Pancreas (tissue), 10 donors: Measurements from ENCODE around the gene CD38. TPM values are rescaled to one million over a fixed set of nuclear protein-coding genes. Genes with fewer than 3 reads are reported as not detected.

Source experiments
- ATAC-seq, 4 donors: fragments of 200-7000 bp; cut with Tn5 transposase; one replicate each; pipeline versions ENCODE4 v1.8.0 to v1.9.1; 2020; ENCODE audit warnings: mild to moderate bottlenecking in 4 of 4, moderate library complexity in 4 of 4
- DNase-seq, 6 donors: peaks; one replicate each; pipeline ENCODE4 v3.0.0-alpha.2; 2020
- FAIRE-seq: peaks from 2 replicates; lab custom pipeline; 2012; peaks lifted over from hg19 to GRCh38; lab: Jason Lieb, UNC
- H3K27ac ChIP-seq, 4 donors: fragments of 200-600 bp; sonication (generic); 1 replicate in 3 of 4; 2 replicates in 1 of 4; pipeline versions ENCODE4 v1.5.0 to v1.8.0; 2020
- H3K27me3 ChIP-seq, 4 donors: fragments of 200-600 bp; one replicate each; pipeline ENCODE4 v1.8.0; 2021
- H3K36me3 ChIP-seq, 3 donors: fragments of 200-600 bp; sonication (generic) in 1 of 3; one replicate each; pipeline versions ENCODE4 v1.5.0 to v1.8.0; 2020 to 2021
- H3K4me1 ChIP-seq, 3 donors: fragments of 200-600 bp; one replicate each; pipeline ENCODE4 v1.8.0; 2021
- H3K4me3 ChIP-seq, 4 donors: fragments of 200-600 bp; sonication (generic) in 2 of 4; one replicate each; pipeline versions ENCODE4 v1.5.0 to v1.8.0; 2020 to 2021
- H3K9me3 ChIP-seq, 4 donors: fragments of 200-600 bp; one replicate each; pipeline ENCODE4 v1.8.0; 2021
- CTCF ChIP-seq, 4 donors: fragments of 200-600 bp; sonication (generic) in 3 of 4; IDR thresholded peaks; one replicate each; pipeline versions ENCODE4 v1.5.0 to v1.8.0; 2021; ENCODE audit warnings: antibody characterized with exemption in 4 of 4
- WGBS, 2 donors: extraction: QIAGEN DNeasy Blood & Tissue Kit; methylation state at CpG; one replicate each; pipeline ENCODE4 v1.1.7; 2013; 5-methylcytosine and 5-hydroxymethylcytosine counted together
- intact Hi-C, 3 donors: fragments of 100-400 bp; cut with DNase I; formaldehyde crosslinking; loops; one replicate each; pipeline versions ENCODE4 v1.11.1 to v1.14.2; 2022
- polyA plus RNA-seq, 2 donors: library from polyadenylated mRNA; stranded (reverse); fragments of 200-250 nt; gene quantifications; one replicate each; pipeline ENCODE4 v1.2.3, GENCODE V29; 2013
- total RNA-seq, 6 donors: library from RNA; stranded (reverse); fragmentation: NEBNext Ultra II Directional in 4 of 6; extraction: Animal tissue kit (Norgen Biotek cat#: 25700) in 4 of 6; gene quantifications; one replicate each; pipeline versions ENCODE4 v1.2.1 to v1.2.4, GENCODE V29; 2021 to 2023
- donor health status: healthy with polysubstance abuse.
- donor health status: DM: no; HTN: no; CAD: no; lungs with moderate emphysema.
- donor health status: DM: no; HTN: no; CAD: no.
- donor health status: control.
- donor health status: control.
- donor health status: Bipolar disorder and iron deficiency.
- donor health status: DM: yes; HTN: yes; CAD: no.
- donor health status: DM: no; HTN: no; CAD: no.
- donor health status: DM: no; HTN: no; CAD: no.
- donor health status: DM: yes; HTN: yes; CAD: no.

CD38 gene
- total and polyA plus RNA-seq, 8 donors = 0.12 to 1.6 (median 0.44) TPM

GRCh38 chr4:15792974-15793373 lies 14.8 kb downstream of the CD38 start:
- no peak for FAIRE-seq
- ATAC-seq = no peak
- no peak overlapping the region for H3K27ac ChIP-seq
- H3K4me3 ChIP-seq = no peak overlapping the region
- DNase-seq = no peak
- WGBS, 2 donors = 13 to 30% methylated on average over 2 of the region's 2 CpGs
- no peak for TF ChIP-seq CTCF (IDR thresholded peaks at IDR 0.05)
- H3K36me3 ChIP-seq = no peaks in the 10 kb centered on the region
- intact Hi-C loops = no loop called here
- H3K9me3 ChIP-seq = no peaks in the 10 kb centered on the region
- H3K27me3 ChIP-seq = peaks cover 0 to 7% (median 0%) of the 10 kb centered on the region in 4 donors
- H3K4me1 ChIP-seq = no peaks in the 10 kb centered on the region

DNA sequence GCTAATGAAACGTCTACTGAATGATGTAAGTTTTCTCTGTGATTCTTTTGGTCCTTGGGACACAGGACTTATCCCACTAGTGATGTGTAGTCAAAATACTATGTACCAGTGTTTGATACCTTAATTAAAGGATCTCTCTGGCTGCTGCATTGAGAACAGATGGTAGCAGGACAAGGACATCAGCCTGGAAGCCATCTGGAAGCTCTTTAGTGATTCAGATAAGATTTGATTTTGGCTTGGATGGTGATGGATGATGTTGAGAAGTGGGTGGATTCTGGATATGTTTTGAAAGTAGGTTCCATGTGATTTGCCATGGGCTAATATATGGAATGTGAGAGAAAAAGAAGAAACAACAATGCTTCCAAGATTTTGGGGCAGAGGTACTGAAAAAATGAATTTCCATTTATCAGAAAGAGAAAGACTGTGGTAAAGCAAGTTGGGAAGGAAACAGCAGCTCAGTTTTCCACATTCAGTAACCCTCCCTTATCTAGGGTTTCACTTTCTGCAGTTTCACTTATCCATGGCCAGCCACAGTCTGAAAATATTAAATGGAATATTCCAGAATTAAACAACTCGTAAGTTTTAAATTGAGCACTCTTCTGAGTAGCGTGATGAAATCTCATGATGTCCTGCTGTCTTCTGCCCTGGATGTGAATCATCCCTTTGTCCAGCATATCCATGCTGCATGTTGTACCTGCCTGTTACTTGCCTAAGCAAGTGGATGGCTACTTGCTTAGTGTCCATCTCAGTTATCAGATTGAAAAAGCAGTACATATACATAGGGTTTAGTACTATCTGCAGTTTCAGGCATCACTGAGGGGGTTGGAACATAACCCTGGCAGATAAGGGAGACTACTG lies 15.6 kb downstream of the CD38 start:
- Histone ChIP-seq H3K27ac (no peak overlapping the region), H3K9me3 (no peaks in the 10 kb centered on the region), H3K36me3 (no peaks in the 10 kb centered on the region), H3K4me1 (no peaks in the 10 kb centered on the region), H3K4me3 (no peak overlapping the region), H3K27me3 (peaks cover 0 to 7% (median 0%) of the 10 kb centered on the region in 4 donors)
- TF ChIP-seq CTCF (IDR thresholded peaks at IDR 0.05) = no peak
- WGBS, 2 donors = 60 to 73% methylated on average over 3 of the region's 3 CpGs
- intact Hi-C loops = no loop called here
- no peak for FAIRE-seq
- ATAC-seq = no peak
- no peak for DNase-seq

DNA sequence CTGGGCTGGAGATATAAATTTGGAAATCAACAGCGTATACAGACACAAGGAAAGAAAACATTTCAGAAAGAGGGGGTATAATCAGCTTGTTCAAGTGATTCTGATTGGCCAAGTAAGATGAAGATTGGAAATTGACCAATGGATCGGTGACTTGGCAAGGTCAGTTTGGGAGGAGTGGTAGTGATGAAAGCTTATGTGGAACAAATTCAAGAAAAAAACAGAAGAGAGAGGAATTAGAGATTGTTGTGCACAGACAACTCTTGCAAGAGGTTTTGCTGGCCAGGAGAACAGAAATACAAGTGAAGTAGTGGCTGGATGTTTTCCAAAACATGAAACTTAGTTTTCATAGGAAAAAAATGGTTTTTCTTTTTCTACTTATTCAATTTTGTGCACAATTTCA lies 16.3 kb downstream of the CD38 start:
- H3K27me3 ChIP-seq = peaks cover 0 to 7% (median 0%) of the 10 kb centered on the region in 4 donors
- no peaks in the 10 kb centered on the region for H3K36me3 ChIP-seq
- no peak for FAIRE-seq
- 76% methylated on average over 2 of the region's 2 CpGs for WGBS, 2 donors
- H3K4me3 ChIP-seq = no peak overlapping the region
- H3K27ac ChIP-seq = no peak overlapping the region
- DNase-seq = no peak
- ATAC-seq = no peak
- intact Hi-C loops = no loop called here
- TF ChIP-seq CTCF (IDR thresholded peaks at IDR 0.05) = no peak
- H3K9me3 ChIP-seq = no peaks in the 10 kb centered on the region
- H3K4me1 ChIP-seq = no peaks in the 10 kb centered on the region

GRCh38 chr4:15794905-15795304 lies 16.8 kb downstream of the CD38 start:
- no peaks in the 10 kb centered on the region for H3K9me3 ChIP-seq
- ATAC-seq (no peak), DNase-seq (no peak), FAIRE-seq (no peak)
- H3K4me3 ChIP-seq = no peak overlapping the region
- WGBS, 2 donors = 50 to 51% methylated on average over 1 of the region's 1 CpG
- no peaks in the 10 kb centered on the region for H3K4me1 ChIP-seq
- peaks cover 0 to 7% (median 0%) of the 10 kb centered on the region in 4 donors for H3K27me3 ChIP-seq
- no peaks in the 10 kb centered on the region for H3K36me3 ChIP-seq
- TF ChIP-seq CTCF (IDR thresholded peaks at IDR 0.05) = no peak
- intact Hi-C loops = no loop called here
- no peak overlapping the region for H3K27ac ChIP-seq

DNA sequence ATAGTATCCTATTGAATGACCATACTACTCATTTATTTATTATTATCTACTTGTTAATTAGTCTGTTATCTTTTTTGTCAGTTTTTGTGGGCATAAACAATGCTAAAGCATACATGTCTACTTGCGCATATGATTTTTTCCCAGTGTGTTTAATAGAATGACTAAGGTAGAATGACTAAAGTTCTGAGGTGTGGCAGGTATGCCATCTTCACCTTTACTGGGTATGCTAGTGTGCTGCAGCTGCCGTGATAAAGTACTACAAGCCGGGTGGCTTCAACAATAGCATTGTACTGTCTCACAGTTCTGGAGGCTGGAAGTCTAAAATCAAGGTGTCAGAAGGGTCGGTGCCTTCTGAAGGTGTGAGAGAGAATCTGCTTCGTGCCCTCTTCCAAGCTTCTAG lies 19.2 kb downstream of the CD38 start:
- 55 to 77% methylated on average over 5 of the region's 5 CpGs for WGBS, 2 donors
- intact Hi-C loops = no loop called here
- Histone ChIP-seq H3K9me3 (no peaks in the 10 kb centered on the region), H3K27ac (no peak overlapping the region), H3K36me3 (no peaks in the 10 kb centered on the region), H3K4me1 (no peaks in the 10 kb centered on the region), H3K27me3 (peaks cover 0 to 7% (median 0%) of the 10 kb centered on the region in 4 donors), H3K4me3 (no peak overlapping the region)
- TF ChIP-seq CTCF (IDR thresholded peaks at IDR 0.05) = no peak
- no peak for ATAC-seq
- no peak for DNase-seq
- no peak for FAIRE-seq
